ENCODE data around the gene GADL1.

DNA sequence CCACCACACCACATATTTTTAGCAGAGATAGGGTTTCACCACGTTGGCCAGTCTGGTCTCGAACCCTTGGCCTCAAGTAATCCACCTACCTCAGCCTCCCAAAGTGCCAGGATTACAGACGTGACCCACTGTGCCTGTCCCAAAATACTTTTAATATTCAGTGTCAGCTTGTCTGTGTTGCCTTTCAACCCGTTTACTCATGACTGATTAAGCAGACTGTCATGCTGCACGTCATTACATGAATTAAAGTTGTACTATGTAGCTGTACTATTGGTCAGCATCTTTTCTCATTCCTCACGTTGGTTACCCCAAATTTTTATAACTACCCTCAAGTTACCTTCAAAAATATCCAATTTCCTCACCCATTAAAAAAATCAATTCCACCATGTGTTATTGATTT lies 48.7 kb upstream of the GADL1 start:
- no peak for TF ChIP-seq POLR2A (IDR thresholded peaks at IDR 0.05)
- TF ChIP-seq, protein P1, sequence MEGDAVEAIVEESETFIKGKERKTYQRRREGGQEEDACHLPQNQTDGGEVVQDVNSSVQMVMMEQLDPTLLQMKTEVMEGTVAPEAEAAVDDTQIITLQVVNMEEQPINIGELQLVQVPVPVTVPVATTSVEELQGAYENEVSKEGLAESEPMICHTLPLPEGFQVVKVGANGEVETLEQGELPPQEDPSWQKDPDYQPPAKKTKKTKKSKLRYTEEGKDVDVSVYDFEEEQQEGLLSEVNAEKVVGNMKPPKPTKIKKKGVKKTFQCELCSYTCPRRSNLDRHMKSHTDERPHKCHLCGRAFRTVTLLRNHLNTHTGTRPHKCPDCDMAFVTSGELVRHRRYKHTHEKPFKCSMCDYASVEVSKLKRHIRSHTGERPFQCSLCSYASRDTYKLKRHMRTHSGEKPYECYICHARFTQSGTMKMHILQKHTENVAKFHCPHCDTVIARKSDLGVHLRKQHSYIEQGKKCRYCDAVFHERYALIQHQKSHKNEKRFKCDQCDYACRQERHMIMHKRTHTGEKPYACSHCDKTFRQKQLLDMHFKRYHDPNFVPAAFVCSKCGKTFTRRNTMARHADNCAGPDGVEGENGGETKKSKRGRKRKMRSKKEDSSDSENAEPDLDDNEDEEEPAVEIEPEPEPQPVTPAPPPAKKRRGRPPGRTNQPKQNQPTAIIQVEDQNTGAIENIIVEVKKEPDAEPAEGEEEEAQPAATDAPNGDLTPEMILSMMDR (IDR thresholded peaks at IDR 0.05), result no peak
